Inflammatory macrophage treated with lipopolysaccharide for 1 hour (primary cell): ENCODE measurements around the gene CEBPG.
A peak's percentile ranks its signal among the peaks of the same experiment; 100 is the strongest.

Experiments used
- DNase-seq, 2 donors: peaks; one replicate each; pipeline ENCODE4 v3.0.0-alpha.2; 2020 to 2022

The CEBPG gene

GRCh38 chr19:33373453-33374235 is at the start of gene CEBPG:
Gene CEBPG (plus strand): TSS chr19:33373709. CDS start chr19:33379240, 5,531 bp downstream.
- DNase-seq: peak; percentile 86 to 95

GRCh38 chr19:33324628-33325027 is 48.9 kb upstream of the CEBPG start:
- no peak for DNase-seq

- DNase-seq: no peak
These were observed 47.6 kb upstream of the CEBPG start for GRCh38 chr19:33325920-33326319.

DNA sequence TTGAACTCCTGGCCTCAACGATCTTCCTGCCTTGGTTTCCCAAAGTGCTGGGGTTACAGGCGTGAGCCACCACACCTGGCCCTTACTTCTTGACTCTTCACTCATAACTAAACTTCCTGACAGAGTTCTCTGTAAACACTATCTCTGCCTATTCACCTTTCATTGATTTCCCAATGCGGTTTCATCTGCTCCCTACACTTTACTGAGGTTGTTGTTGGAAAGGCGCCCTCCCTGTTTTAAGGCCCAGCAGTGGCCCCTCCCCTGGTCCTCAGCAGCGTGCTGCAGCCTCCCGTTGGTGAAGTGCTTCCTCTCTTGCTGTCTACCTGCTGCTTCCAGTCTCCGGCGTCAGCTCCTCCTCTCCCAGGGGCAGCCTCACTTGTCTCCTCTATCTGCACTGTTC is 44.4 kb upstream of the CEBPG start:
- DNase-seq: no peak

DNA sequence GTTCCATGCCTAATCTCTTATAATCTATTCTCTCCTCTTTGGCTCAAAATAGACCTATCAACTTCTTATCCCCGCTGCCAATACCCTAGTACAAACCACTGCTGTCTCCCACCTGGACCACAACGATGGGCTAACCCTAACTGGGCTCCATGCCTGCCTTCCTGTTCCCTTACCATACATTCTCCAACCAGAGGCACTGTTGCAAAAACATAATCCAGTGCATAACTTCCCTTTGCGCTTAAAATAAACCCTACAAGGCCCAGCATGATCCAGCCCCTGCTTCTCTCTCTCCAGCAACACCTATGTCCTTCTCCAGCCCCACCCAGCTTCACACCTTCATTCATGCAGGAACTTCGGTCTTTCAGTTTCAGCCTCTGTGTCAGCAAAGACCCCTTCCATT is 43.8 kb upstream of the CEBPG start:
- peak; percentile 21 to 22 for DNase-seq

- DNase-seq: peak; percentile 71 to 74
These were observed 41.3 kb upstream of the CEBPG start for GRCh38 chr19:33332248-33332647.

- no peak for DNase-seq
These were observed 40.4 kb upstream of the CEBPG start for GRCh38 chr19:33333151-33333550.

DNA sequence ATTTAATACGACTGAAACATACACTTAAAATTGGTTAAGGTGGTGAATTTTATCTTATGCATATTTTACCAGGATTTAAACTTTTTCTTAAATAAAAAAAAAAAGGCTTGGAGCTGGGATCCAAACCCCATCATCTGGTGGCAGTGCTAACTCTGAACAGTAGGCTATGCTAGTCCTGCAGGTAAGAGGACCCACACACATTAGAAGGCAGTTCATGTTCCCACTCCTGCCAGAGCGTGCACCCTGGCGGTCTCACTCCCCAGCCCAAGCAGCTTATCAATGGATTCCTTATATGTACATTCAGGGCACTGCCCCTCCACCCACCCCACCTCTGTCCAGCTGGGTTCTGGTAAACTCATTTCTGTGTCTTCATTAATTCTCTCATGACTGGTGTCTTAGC is 39.9 kb upstream of the CEBPG start:
- no peak for DNase-seq

DNA sequence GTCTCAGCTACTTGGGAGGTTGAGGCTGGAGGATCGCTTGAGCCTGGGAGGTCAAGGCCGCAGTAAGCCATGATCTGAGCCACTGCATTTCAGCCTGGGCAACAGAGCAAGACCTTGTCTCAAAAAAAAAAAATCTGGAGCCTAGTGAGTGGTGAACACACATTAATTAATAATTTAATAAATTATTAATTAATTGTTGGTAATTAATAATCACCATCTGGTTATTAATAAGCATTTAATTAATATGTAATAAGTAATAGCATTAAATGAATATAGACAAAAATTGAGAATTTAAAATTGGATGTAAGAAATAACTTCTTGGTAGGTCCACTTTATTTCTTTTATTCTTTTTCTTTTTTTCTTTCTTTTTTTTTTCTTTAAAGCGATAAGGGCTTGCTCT is 39.2 kb upstream of the CEBPG start:
- DNase-seq: no peak

- no peak for DNase-seq
These were observed 38.1 kb upstream of the CEBPG start for GRCh38 chr19:33335446-33335845.

GRCh38 chr19:33339016-33339984 is 34.2 kb upstream of the CEBPG start:
- no peak for DNase-seq

DNA sequence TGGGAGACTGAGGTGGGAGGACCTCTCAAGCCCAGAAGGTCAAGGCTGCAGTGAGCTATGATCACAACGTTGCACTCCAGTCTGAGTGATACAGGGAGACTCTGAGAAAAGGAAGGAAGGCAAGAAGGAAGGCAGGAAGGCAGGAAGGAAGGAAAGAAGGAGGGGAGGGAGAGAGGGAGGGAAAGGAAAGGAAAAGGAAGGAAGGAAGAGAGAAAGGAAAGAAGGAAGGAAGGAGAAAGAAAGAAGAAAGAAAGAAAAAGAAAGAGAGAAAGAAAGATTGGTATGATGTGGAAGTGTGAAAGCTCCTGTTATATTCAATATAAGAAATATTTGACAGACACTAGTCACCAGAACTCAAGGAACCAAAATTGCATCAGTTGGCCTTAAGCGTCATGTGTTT is 32.5 kb upstream of the CEBPG start:
- DNase-seq: no peak

- DNase-seq: peak; percentile 23 to 51
These were observed 30.2 kb upstream of the CEBPG start for GRCh38 chr19:33343301-33343700.

DNA sequence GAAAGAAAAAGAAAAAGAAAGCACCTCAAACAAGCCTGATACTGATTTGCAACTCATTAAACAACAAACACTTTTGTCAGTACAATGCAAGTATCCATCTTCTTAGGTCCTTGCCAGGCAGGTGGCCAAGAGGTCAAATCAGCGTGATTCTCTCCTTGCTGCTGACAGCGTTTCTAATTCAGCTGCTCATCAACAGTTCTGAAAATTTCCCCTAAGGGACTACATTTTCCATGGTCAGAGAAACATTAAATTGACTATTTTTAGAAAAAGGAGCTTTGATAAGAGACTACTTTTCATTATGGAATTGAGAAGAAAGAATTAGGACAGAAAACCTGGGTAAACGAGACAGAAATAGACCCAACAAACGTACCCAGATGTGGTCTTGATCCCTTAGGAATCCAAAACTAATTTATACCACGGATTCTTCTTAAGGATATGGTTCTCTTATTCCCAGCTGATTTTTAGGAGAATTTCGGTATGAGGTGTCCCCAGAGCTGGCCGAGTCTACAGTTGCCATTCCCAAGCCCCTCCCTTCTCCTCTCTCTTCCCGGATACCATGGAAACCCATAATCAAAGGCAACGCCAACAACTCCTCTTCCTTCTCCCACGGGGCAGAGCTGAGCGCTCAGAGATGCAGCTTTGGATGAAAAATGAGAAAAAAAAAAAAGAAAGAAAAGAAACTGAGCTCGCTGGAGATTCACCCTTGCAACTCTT is 29.5 kb upstream of the CEBPG start:
- DNase-seq: no peak

- no peak for DNase-seq
These were observed 29.0 kb upstream of the CEBPG start for GRCh38 chr19:33344573-33344925.

- DNase-seq: peak; percentile 15 to 29
These were observed 28.3 kb upstream of the CEBPG start for GRCh38 chr19:33345163-33345562.

DNA sequence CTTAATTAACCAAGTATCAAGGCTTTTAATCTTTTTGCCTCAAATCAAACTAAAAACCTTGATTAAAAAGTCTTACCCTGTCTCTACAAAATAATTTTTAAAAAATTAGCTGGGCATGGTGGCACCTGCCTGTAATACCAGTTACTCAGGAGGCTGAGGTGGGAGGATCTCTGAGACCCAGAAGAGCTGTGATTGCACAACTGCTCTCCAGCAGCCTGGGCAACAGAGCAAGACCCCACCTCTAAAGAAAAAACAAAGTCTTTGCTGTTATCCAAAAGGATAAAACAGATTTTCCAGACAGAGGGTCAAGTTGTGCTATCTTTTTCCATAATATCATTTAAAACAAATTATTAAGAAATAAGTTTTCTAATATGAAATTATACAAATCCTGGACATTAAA is 26.8 kb upstream of the CEBPG start:
- no peak for DNase-seq

DNA sequence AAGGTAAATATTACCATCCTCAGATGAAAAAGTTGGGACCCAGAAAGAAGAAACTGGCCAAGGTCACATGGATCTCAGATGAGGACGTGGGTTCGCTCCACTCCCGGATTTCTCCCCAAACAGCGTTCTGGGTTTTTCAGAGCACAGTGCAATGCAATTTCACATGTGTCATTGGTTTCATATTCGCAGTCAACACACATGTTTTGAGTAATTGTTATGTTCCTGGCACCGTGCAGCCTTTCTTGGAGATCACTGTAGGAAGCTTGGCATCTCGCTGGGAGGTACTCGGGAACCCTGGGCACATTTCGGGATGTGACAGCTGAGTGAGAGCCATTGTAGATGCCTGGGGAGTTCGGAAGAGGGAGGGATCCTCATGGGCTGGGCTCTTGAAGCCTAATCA is 26.2 kb upstream of the CEBPG start:
- no peak for DNase-seq

DNA sequence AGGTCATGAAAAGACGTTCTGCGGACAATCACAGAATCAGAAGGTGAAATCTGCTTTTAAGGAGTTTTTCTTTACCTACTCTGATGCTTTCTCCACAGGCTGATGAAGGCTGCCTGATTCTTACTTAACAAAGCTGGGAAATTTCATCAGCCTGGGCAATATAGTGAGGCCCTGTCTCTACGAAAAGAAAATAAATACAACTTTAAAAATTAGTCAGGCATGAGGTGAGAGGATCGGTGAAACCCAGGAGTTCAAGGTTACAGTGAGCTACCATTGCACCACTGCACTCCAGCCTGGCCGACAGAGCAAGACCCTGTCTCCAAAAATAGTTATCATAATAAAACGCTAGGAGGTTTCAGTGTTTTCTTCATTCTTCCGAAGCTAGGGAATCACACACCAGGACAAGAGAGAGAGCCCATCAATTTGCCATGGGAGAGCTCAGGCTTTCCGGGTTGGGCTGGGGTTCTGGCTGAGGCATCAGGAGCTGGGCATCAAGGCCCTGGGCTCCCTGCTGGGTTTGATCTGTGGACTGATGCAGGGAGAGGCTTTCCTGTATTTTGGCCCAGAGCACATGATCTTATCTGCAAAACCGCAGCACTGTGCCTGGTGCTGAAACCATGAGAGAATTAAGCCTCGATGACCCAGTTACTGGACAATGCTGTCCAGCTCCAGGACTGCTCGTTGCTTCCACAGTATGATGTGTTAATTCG is 25.1 kb upstream of the CEBPG start:
- DNase-seq: no peak

GRCh38 chr19:33349319-33350289 is 23.9 kb upstream of the CEBPG start:
- DNase-seq: no peak

DNA sequence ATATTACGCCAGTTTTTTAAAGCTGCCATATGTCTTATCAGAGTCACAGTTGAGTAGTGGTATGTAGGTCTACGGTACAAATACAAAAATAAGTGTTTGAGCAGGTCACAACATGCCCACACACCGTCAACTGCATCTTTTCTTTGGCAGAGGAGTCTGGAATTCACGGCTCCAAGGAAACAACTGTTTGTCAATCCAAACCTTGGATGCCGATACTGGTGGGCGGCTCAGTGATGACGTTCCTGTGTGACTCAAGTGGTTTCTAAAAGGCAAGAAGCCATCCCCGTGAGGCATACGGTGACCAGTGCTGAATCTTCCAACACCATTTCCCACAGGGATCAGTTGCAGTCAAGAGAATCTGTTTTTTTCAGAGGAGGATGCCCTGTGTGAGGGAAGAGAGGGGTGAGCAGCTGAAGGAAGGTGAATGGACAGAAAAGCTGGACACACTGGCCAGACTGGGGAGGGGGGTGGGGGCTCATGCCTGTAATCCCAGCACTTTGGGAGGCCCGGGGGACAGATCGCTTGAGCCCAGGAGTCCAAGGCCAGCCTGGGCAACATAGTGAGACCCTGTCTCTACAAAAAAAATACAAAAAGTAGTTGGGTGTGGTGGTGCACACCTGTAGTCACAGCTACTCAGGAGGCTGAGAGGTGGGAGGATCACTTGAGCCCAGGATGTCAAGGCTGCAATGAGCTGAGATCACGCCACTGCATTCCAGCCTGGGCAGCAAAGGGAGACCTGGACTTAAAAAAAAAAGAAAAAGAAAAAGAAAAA is 22.8 kb upstream of the CEBPG start:
- peak; percentile 18 to 48 for DNase-seq
